HL-60 (cell line): ENCODE measurements around the gene PIGP.
A peak's percentile ranks its signal among the peaks of the same experiment; 100 is the strongest.
"Not testable (repeated sequence)": the region's sequence is repeated elsewhere in the genome, so short reads cannot be mapped to it uniquely, and the experiment has no call there.

Experiments used
- DNase-seq, 2 experiments: peaks; one replicate each; pipeline ENCODE4 v3.0.0-alpha.2; 2010 to 2020; ENCODE audit warnings: low read depth in 1 of 2, low spot score in 1 of 2
- H3K27ac ChIP-seq: fragments of 250-450 bp; sonication (Bioruptor Pico); replicated peaks from 2 replicates; pipeline ENCODE4 v1.5.1; 2020; ENCODE audit warnings: mild to moderate bottlenecking, moderate library complexity
- H3K27me3 ChIP-seq: fragments of 250-450 bp; sonication (Bioruptor Pico); 2 replicates; pipeline ENCODE4 v1.5.1; 2021; ENCODE audit warnings: mild to moderate bottlenecking, moderate library complexity; ENCODE audit not compliant: insufficient read depth, poor library complexity, severe bottlenecking
- H3K4me3 ChIP-seq: replicated peaks from 2 replicates; pipeline ENCODE4 v1.5.1; 2011; ENCODE audit warnings: mild to moderate bottlenecking, control low read depth, low read length; ENCODE audit not compliant: insufficient read depth
- CTCF ChIP-seq: IDR thresholded peaks from one replicate; pipeline ENCODE4 v1.5.1; 2011; ENCODE audit warnings: low read length, control low read depth, inconsistent platforms; ENCODE audit not compliant: insufficient read depth
- GABPA ChIP-seq: IDR thresholded peaks from 2 replicates; pipeline ENCODE4 v1.6.1; 2012; ENCODE audit warnings: low read depth
- POLR2AphosphoS5 ChIP-seq: IDR thresholded peaks from 2 replicates; pipeline ENCODE4 v1.6.1; 2012; ENCODE audit warnings: low read depth
- SPI1 ChIP-seq: IDR thresholded peaks from 2 replicates; pipeline ENCODE4 v1.6.1; 2012; ENCODE audit warnings: low read depth, mild to moderate bottlenecking, borderline replicate concordance
- TF ChIP-seq, protein P1 (sequence below): IDR thresholded peaks from 2 replicates; pipeline ENCODE4 v1.6.1; 2012; ENCODE audit warnings: low read depth; ENCODE audit not compliant: insufficient replicate concordance

PIGP gene

GRCh38 chr21:37058261-37058660 lies 14.6 kb downstream of the PIGP start:
- Histone ChIP-seq H3K27ac (no peak overlapping the region), H3K27me3 (no peaks in the 10 kb centered on the region), H3K4me3 (no peak overlapping the region)
- DNase-seq, result peak in 1 of 2 experiments; percentile 42
- TF ChIP-seq CTCF, result no peak
- no peak for TF ChIP-seq SPI1

DNA sequence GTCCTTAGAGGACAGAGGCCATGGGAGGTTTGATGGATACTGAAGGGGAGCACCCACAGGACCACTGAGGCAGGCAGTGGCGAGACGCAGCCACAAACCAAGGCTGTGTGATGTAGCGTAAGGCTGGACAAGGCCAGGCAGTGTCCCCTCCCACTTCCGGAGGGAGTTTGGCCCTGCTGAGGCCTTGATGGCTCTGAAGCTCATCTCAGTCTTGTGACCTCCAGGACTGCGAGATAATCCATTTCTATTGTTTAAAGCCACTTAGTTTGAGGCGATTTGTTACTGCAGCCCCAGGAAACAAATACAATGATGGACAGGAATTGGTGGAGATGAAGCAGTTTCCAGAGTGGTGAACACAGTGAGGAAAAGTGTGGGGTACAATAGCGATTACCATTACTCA lies 15.3 kb downstream of the PIGP start:
- DNase-seq, result no peak
- Histone ChIP-seq H3K4me3 (no peak overlapping the region), H3K27me3 (no peaks in the 10 kb centered on the region), H3K27ac (no peak overlapping the region)
- TF ChIP-seq POLR2AphosphoS5, result no peak
- TF ChIP-seq, protein P1, sequence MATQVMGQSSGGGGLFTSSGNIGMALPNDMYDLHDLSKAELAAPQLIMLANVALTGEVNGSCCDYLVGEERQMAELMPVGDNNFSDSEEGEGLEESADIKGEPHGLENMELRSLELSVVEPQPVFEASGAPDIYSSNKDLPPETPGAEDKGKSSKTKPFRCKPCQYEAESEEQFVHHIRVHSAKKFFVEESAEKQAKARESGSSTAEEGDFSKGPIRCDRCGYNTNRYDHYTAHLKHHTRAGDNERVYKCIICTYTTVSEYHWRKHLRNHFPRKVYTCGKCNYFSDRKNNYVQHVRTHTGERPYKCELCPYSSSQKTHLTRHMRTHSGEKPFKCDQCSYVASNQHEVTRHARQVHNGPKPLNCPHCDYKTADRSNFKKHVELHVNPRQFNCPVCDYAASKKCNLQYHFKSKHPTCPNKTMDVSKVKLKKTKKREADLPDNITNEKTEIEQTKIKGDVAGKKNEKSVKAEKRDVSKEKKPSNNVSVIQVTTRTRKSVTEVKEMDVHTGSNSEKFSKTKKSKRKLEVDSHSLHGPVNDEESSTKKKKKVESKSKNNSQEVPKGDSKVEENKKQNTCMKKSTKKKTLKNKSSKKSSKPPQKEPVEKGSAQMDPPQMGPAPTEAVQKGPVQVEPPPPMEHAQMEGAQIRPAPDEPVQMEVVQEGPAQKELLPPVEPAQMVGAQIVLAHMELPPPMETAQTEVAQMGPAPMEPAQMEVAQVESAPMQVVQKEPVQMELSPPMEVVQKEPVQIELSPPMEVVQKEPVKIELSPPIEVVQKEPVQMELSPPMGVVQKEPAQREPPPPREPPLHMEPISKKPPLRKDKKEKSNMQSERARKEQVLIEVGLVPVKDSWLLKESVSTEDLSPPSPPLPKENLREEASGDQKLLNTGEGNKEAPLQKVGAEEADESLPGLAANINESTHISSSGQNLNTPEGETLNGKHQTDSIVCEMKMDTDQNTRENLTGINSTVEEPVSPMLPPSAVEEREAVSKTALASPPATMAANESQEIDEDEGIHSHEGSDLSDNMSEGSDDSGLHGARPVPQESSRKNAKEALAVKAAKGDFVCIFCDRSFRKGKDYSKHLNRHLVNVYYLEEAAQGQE, result no peak
- no peak for TF ChIP-seq SPI1
- no peak for TF ChIP-seq GABPA
- TF ChIP-seq CTCF, result no peak

- no peak for DNase-seq
- no peak for TF ChIP-seq SPI1
- H3K4me3 ChIP-seq, result no peak overlapping the region
- no peaks in the 10 kb centered on the region for H3K27me3 ChIP-seq
- H3K27ac ChIP-seq, result no peak overlapping the region
These were observed 17.5 kb downstream of the PIGP start for GRCh38 chr21:37055271-37055855.

- not testable (repeated sequence) for H3K27me3 ChIP-seq, H3K4me3 ChIP-seq, DNase-seq, H3K27ac ChIP-seq
These were observed 23.1 kb downstream of the PIGP start for GRCh38 chr21:37049741-37050140.

DNA sequence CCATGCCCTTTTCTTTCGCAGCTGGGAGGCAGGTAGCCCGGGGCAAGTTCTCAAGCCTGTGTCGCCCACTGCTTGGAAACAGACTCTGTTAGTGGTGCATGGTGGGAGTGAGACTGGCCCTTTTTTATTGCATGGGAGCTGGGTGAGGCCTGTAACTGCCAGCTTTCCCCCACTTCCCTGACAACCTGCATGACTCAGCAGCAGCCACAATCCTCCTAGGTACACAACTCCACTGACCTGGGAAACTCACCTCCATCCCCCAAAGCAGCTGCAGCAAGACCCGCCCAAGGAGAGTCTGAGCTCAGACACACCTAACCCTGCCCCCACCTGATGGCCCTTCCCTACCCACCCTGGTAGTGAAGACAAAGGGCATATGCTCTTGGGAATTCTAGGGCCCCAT lies 25.8 kb downstream of the PIGP start:
- no peaks in the 10 kb centered on the region for H3K27me3 ChIP-seq
- TF ChIP-seq GABPA (no peak), CTCF (no peak), POLR2AphosphoS5 (no peak), SPI1 (no peak)
- TF ChIP-seq, protein P1, result no peak
- no peak for DNase-seq
- H3K4me3 ChIP-seq, result no peak overlapping the region
- H3K27ac ChIP-seq, result no peak overlapping the region
